K562 (cell line): ENCODE measurements around the gene LOXL3. TPM values are rescaled to one million over a fixed set of nuclear protein-coding genes. Genes with fewer than 3 reads are reported as not detected.

Experiments
- CBX5 ChIP-seq: IDR thresholded peaks from 2 replicates; pipeline ENCODE4 v1.6.1; 2014; ENCODE audit warnings: low read depth, borderline replicate concordance
- CGGBP1 ChIP-seq: fragments of 250-450 bp; sonication (Bioruptor Pico); IDR thresholded peaks from 2 replicates; pipeline ENCODE4 v1.9.0; 2021; ENCODE audit warnings: mild to moderate bottlenecking
- CSDE1 ChIP-seq, 2 experiments: fragments of 450-650 bp; IDR thresholded peaks; 2 replicates each; pipeline ENCODE4 v1.6.1; 2016; ENCODE audit warnings: mild to moderate bottlenecking in 1 of 2
- ELK3 ChIP-seq: fragments of 450-650 bp; formaldehyde crosslinking; IDR thresholded peaks from 2 replicates; pipeline ENCODE4 v1.4.0; 2020; ENCODE audit warnings: mild to moderate bottlenecking
- EZH2 ChIP-seq: IDR thresholded peaks from 2 replicates; pipeline ENCODE4 v1.6.1; 2012; ENCODE audit warnings: low read depth, mild to moderate bottlenecking, inconsistent platforms, low read length, borderline replicate concordance
- HINFP ChIP-seq: fragments of 450-650 bp; conservative IDR thresholded peaks from 2 replicates; pipeline ENCODE4 v1.6.1; 2016; ENCODE audit warnings: missing genetic modification characterization, low read depth, mild to moderate bottlenecking, control low read depth, missing compliant biosample characterization
- MYNN ChIP-seq, 2 experiments: sonication (generic); formaldehyde crosslinking in 1 of 2; IDR thresholded peaks; 2 replicates each; pipeline versions ENCODE4 v1.5.0 to v1.6.1; 2016 to 2020; ENCODE audit warnings: antibody characterized with exemption in 1 of 2, missing genetic modification reagents in 1 of 2
- NCOA1 ChIP-seq: fragments of 450-650 bp; IDR thresholded peaks from 2 replicates; pipeline ENCODE4 v1.6.1; 2016; ENCODE audit warnings: low read depth
- RB1 ChIP-seq: fragments of 450-650 bp; IDR thresholded peaks from 2 replicates; pipeline ENCODE4 v1.6.1; 2017; ENCODE audit warnings: low read depth, mild to moderate bottlenecking
- TCF7L2 ChIP-seq: fragments of 150-350 bp; IDR thresholded peaks from 2 replicates; pipeline ENCODE4 v1.6.1; 2016; ENCODE audit warnings: low read depth, mild to moderate bottlenecking, low read length, moderate library complexity
- ZBTB7A ChIP-seq: IDR thresholded peaks from 2 replicates; pipeline ENCODE4 v1.6.1; 2011; ENCODE audit warnings: low read depth, mild to moderate bottlenecking, low read length, moderate library complexity, borderline replicate concordance; ENCODE audit not compliant: control insufficient read depth
- ZFP91 ChIP-seq: sonication (generic); formaldehyde crosslinking; IDR thresholded peaks from 2 replicates; pipeline ENCODE4 v1.8.0; 2022; ENCODE audit warnings: mild to moderate bottlenecking, missing genetic modification reagents
- polyA plus RNA-seq, 8 experiments: library from polyadenylated mRNA; depleted of rRNA in 4 of 8; stranded (reverse) in 5 of 8; unstranded in 3 of 8; fragments of >200 nt; fragmentation: Nextera tagmentation in 2 of 8; fragmentation: Illumina TruSeq in 1 of 8; extraction: Ambion mirVana in 2 of 8; extraction: Trizol in 1 of 8; gene quantifications; 2 replicates each; pipeline versions ENCODE4 v1.2.1 to v1.2.3, GENCODE V29; 2011 to 2014; ENCODE audit warnings: inconsistent platforms in 1 of 8, missing spikeins in 1 of 8
- total RNA-seq, 7 experiments: library from RNA; depleted of rRNA in 6 of 7; stranded (reverse); fragments of >200 nt in 6 of 7; fragmentation: Illumina TruSeq in 2 of 7; extraction: Trizol in 2 of 7; gene quantifications; 2 replicates each; pipeline versions ENCODE4 v1.2.1 to v1.2.3, GENCODE V29; 2011 to 2021; ENCODE audit warnings: low replicate concordance in 1 of 7
- TF ChIP-seq, protein P1 (sequence below): fragments of 250-450 bp; sonication (Bioruptor Pico); IDR thresholded peaks from 2 replicates; pipeline ENCODE4 v1.4.0; 2020
- TF ChIP-seq, protein P2 (sequence below): fragments of 150-350 bp; IDR thresholded peaks from 2 replicates; pipeline ENCODE4 v1.6.1; 2014; ENCODE audit warnings: low read depth, mild to moderate bottlenecking, low read length, borderline replicate concordance
- TF ChIP-seq, protein P3 (sequence below): fragments of 250-450 bp; sonication (Bioruptor Pico); IDR thresholded peaks from 2 replicates; pipeline ENCODE4 v1.8.0; 2022; ENCODE audit warnings: inconsistent platforms, mild to moderate bottlenecking, moderate library complexity, borderline replicate concordance

The LOXL3 gene
- total and polyA plus RNA-seq, 9 of the 15 experiments (the other 6 are each of a cell fraction or from before 2014, with no cell fraction given): 0.22 to 0.99 (median 0.31) TPM

DNA sequence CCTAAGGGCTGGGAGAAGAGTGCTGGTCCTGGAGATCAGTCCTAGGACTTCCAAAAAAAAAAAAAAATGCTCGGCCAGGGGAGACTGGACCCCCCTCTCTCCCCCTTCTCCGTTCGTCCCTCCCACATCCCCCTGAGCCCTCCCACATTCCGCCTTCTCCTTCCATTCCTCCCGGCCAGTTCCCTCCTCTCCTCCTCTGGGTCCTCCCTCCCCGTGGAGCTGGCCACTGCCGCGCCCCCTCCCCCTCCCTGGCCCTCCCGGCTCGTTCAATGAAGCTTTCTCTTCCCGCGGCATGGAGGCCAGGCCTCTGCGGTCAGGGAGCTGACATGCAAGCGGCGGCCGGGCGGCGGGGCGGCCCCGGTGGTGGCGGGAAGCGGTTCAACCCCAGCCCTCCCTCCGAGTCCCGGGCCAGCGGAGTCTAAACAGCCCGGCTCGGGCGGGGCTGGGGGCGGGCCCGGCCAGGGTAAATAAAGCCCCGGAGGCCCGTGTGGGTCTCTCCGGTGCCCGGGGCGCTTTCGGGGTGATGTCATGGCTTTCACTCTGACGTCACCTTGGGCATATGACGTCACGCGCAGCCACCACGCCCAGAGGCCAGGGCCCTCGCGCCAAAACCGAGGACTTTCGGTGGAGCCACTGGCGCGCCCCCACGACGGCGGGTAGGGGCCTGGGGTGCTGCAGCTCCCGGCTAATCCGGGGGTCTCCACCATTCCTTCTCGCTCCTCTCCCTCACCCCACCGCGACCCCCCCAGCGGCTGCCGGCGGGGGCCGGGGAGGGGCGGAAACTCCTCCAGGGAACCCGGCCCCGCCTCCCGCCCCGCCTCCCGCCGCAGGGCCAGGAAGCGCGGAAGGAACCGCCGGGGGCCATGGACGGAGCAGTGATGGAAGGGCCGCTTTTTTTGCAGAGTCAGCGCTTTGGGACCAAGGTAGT, at the start of gene LOXL3, which contains the start of gene DOK1 (continued):
- TF ChIP-seq CBX5 (no peak), HINFP (tag) (no peak), MYNN (IDR thresholded peaks at IDR 0.05) (no peak), MYNN (CRISPR knock-in tag; IDR thresholded peaks at IDR 0.05) (no peak), EZH2 (no peak), ZBTB7A (peak; percentile 50; the same call in 1 of the 2 replicates), TCF7L2 (no peak), ZFP91 (0 out of 2 replicates have a peak, but pooled peaks have one; percentile 6), ELK3 (CRISPR knock-in tag) (no peak), CSDE1 (IDR thresholded peaks at IDR 0.05) (peak in 1 of 2 experiments; percentile 94; a peak in 2 of 4 replicates), NCOA1 (peak; percentile 99), CGGBP1 (no peak), RB1 (peak; percentile 97)
- TF ChIP-seq, protein P1, sequence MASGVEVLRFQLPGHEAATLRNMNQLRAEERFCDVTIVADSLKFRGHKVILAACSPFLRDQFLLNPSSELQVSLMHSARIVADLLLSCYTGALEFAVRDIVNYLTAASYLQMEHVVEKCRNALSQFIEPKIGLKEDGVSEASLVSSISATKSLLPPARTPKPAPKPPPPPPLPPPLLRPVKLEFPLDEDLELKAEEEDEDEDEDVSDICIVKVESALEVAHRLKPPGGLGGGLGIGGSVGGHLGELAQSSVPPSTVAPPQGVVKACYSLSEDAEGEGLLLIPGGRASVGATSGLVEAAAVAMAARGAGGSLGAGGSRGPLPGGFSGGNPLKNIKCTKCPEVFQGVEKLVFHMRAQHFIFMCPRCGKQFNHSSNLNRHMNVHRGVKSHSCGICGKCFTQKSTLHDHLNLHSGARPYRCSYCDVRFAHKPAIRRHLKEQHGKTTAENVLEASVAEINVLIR (CRISPR knock-in tag): peak; percentile 99
- TF ChIP-seq, protein P2, sequence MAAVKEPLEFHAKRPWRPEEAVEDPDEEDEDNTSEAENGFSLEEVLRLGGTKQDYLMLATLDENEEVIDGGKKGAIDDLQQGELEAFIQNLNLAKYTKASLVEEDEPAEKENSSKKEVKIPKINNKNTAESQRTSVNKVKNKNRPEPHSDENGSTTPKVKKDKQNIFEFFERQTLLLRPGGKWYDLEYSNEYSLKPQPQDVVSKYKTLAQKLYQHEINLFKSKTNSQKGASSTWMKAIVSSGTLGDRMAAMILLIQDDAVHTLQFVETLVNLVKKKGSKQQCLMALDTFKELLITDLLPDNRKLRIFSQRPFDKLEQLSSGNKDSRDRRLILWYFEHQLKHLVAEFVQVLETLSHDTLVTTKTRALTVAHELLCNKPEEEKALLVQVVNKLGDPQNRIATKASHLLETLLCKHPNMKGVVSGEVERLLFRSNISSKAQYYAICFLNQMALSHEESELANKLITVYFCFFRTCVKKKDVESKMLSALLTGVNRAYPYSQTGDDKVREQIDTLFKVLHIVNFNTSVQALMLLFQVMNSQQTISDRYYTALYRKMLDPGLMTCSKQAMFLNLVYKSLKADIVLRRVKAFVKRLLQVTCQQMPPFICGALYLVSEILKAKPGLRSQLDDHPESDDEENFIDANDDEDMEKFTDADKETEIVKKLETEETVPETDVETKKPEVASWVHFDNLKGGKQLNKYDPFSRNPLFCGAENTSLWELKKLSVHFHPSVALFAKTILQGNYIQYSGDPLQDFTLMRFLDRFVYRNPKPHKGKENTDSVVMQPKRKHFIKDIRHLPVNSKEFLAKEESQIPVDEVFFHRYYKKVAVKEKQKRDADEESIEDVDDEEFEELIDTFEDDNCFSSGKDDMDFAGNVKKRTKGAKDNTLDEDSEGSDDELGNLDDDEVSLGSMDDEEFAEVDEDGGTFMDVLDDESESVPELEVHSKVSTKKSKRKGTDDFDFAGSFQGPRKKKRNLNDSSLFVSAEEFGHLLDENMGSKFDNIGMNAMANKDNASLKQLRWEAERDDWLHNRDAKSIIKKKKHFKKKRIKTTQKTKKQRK: no peak
- TF ChIP-seq, protein P3, sequence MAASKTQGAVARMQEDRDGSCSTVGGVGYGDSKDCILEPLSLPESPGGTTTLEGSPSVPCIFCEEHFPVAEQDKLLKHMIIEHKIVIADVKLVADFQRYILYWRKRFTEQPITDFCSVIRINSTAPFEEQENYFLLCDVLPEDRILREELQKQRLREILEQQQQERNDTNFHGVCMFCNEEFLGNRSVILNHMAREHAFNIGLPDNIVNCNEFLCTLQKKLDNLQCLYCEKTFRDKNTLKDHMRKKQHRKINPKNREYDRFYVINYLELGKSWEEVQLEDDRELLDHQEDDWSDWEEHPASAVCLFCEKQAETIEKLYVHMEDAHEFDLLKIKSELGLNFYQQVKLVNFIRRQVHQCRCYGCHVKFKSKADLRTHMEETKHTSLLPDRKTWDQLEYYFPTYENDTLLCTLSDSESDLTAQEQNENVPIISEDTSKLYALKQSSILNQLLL: no peak
